HepG2 (cell line): ENCODE data around the gene ARHGEF10L. TPM values are rescaled to one million over a fixed set of nuclear protein-coding genes. Genes with fewer than 3 reads are reported as not detected.
A peak's percentile ranks its signal among the peaks of the same experiment; 100 is the strongest.

ENCODE experiments used
- AGO1 ChIP-seq: fragments of 200-400 bp; formaldehyde crosslinking; IDR thresholded peaks from 2 replicates; pipeline ENCODE4 v1.6.1; 2017; ENCODE audit warnings: mild to moderate bottlenecking, low read depth, low read length, moderate library complexity; ENCODE audit not compliant: poor library complexity, severe bottlenecking
- NCOA1 ChIP-seq: sonication (generic); formaldehyde crosslinking; IDR thresholded peaks from 2 replicates; pipeline ENCODE4 v1.9.0; 2021; ENCODE audit warnings: missing genetic modification reagents
- PAX8 ChIP-seq: sonication (generic); formaldehyde crosslinking; IDR thresholded peaks from 2 replicates; pipeline ENCODE4 v1.8.0; 2022; ENCODE audit warnings: mild to moderate bottlenecking, missing genetic modification reagents, borderline replicate concordance
- RCOR2 ChIP-seq: IDR thresholded peaks from 2 replicates; pipeline ENCODE4 v1.6.1; 2016; ENCODE audit warnings: missing biosample characterization, missing genetic modification reagents
- TEF ChIP-seq: sonication (generic); formaldehyde crosslinking; IDR thresholded peaks from 2 replicates; pipeline ENCODE4 v1.5.0; 2020; ENCODE audit warnings: missing genetic modification reagents
- ZBTB34 ChIP-seq: sonication (generic); formaldehyde crosslinking; IDR thresholded peaks from 2 replicates; pipeline ENCODE4 v1.8.0; 2022; ENCODE audit warnings: mild to moderate bottlenecking, missing genetic modification reagents
- ZBTB8A ChIP-seq: sonication (generic); formaldehyde crosslinking; IDR thresholded peaks from 2 replicates; pipeline ENCODE4 v1.4.0; 2020; ENCODE audit warnings: mild to moderate bottlenecking, low read depth, missing genetic modification reagents, borderline replicate concordance
- ZFP37 ChIP-seq: sonication (generic); formaldehyde crosslinking; IDR thresholded peaks from 2 replicates; pipeline ENCODE4 v1.4.0; 2020; ENCODE audit warnings: missing genetic modification reagents, borderline replicate concordance
- ZKSCAN1 ChIP-seq: fragments of 150-350 bp; IDR thresholded peaks from 2 replicates; pipeline ENCODE4 v1.6.1; 2014; ENCODE audit warnings: low read length
- ZNF253 ChIP-seq: sonication (generic); formaldehyde crosslinking; IDR thresholded peaks from 2 replicates; pipeline ENCODE4 v1.8.0; 2022; ENCODE audit warnings: mild to moderate bottlenecking, missing genetic modification reagents, borderline replicate concordance
- ZNF264 ChIP-seq: sonication (generic); formaldehyde crosslinking; IDR thresholded peaks from 2 replicates; pipeline ENCODE4 v1.4.0; 2020; ENCODE audit warnings: missing genetic modification reagents
- ZNF280D ChIP-seq: sonication (generic); formaldehyde crosslinking; IDR thresholded peaks from 2 replicates; pipeline ENCODE4 v1.5.1; 2020; ENCODE audit warnings: mild to moderate bottlenecking, missing genetic modification reagents
- ZNF33A ChIP-seq: sonication (generic); formaldehyde crosslinking; IDR thresholded peaks from 2 replicates; pipeline ENCODE4 v1.5.1; 2020; ENCODE audit warnings: missing genetic modification reagents, mild to moderate bottlenecking, moderate library complexity, borderline replicate concordance
- ZNF441 ChIP-seq: sonication (generic); formaldehyde crosslinking; IDR thresholded peaks from 2 replicates; pipeline ENCODE4 v1.7.0; 2021; ENCODE audit warnings: missing genetic modification reagents, borderline replicate concordance
- ZNF572 ChIP-seq: sonication (generic); formaldehyde crosslinking; IDR thresholded peaks from 2 replicates; pipeline ENCODE4 v1.5.1; 2020; ENCODE audit warnings: mild to moderate bottlenecking, missing genetic modification reagents
- ZNF737 ChIP-seq: sonication (generic); formaldehyde crosslinking; IDR thresholded peaks from 2 replicates; pipeline ENCODE4 v1.5.0; 2020; ENCODE audit warnings: missing genetic modification reagents, mild to moderate bottlenecking, borderline replicate concordance
- polyA plus RNA-seq, 8 experiments: library from polyadenylated mRNA; depleted of rRNA in 3 of 8; stranded (reverse) in 7 of 8; unstranded in 1 of 8; fragments of >200 nt; fragmentation: Illumina TruSeq in 4 of 8; extraction: Trizol in 4 of 8; gene quantifications; 2 replicates each; pipeline versions ENCODE4 v1.2.1 to v1.2.3, GENCODE V29; 2011 to 2016; ENCODE audit warnings: low read depth in 4 of 8, missing spikeins in 1 of 8, mixed read lengths in 1 of 8; ENCODE audit not compliant: insufficient read depth in 1 of 8
- total RNA-seq, 5 experiments: library from RNA; depleted of rRNA; stranded (reverse); fragments of >200 nt; fragmentation: Illumina TruSeq; extraction: Trizol; gene quantifications; 2 replicates each; pipeline ENCODE4 v1.2.3, GENCODE V29; 2016; ENCODE audit warnings: low read depth in 1 of 5
- TF ChIP-seq, protein P1 (sequence below): sonication (generic); formaldehyde crosslinking; IDR thresholded peaks from 2 replicates; pipeline ENCODE4 v1.8.0; 2022; ENCODE audit warnings: mild to moderate bottlenecking, missing genetic modification reagents, moderate library complexity
- TF ChIP-seq, protein P2 (sequence below): sonication (generic); formaldehyde crosslinking; IDR thresholded peaks from 2 replicates; pipeline ENCODE4 v1.8.0; 2022; ENCODE audit warnings: mild to moderate bottlenecking, missing genetic modification reagents, borderline replicate concordance

The ARHGEF10L gene
- total and polyA plus RNA-seq, 2 of the 13 experiments (the other 11 are each of a cell fraction or from before 2014, with no cell fraction given), result 46.5 to 78.3 TPM

DNA sequence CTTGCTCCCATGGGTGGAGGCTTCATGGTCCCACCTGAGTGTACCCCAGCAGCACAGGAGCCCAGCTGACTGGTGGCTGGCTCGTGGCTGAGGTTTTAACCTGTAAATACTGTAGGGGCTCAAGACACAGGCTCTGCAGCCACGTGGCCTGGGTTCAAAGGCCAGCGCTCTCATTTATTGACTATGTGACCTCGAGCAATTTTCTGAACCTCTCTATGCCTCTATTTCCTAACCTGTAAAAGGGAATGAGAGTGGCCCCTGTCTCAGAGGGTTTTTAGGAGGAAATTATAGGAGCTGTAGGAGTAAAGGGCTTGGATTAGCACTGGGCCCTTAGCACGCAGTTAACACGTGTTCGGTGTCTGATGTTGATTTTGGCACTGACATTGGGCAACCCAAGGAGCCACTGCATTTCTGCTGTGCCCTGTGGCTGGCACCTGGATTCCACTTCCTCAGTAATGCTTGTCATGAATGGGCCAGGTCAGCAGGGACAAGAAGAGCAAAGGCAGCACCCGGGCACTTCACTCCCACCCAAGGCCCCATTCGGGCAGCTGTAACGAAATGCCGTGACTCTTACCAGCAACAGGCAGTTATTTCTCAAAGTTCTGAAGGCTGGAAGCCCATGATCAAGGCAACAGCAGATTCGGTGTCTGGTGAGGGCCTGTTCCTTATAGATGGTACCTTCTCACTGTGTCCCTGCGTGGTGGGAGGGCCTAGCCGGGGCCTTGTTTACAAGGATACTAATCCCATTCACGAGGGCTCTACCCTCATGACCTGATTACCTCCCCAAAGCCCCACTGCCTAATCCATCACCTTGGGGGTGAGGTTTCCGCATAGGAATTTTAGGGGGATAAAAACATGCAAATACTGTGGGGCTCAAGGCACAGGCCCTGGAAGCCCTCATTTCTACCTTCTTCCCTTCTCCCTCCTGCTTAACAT, 25.2 kb downstream of the ARHGEF10L start (continued):
- TF ChIP-seq, protein P1, sequence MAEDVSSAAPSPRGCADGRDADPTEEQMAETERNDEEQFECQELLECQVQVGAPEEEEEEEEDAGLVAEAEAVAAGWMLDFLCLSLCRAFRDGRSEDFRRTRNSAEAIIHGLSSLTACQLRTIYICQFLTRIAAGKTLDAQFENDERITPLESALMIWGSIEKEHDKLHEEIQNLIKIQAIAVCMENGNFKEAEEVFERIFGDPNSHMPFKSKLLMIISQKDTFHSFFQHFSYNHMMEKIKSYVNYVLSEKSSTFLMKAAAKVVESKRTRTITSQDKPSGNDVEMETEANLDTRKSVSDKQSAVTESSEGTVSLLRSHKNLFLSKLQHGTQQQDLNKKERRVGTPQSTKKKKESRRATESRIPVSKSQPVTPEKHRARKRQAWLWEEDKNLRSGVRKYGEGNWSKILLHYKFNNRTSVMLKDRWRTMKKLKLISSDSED (CRISPR knock-in tag), result no peak
- TF ChIP-seq ZNF264 (CRISPR knock-in tag) (no peak), ZNF253 (CRISPR knock-in tag) (no peak), AGO1 (no peak), NCOA1 (CRISPR knock-in tag) (no peak), ZNF33A (CRISPR knock-in tag) (no peak), ZNF737 (CRISPR knock-in tag) (no peak), ZNF572 (CRISPR knock-in tag) (no peak), PAX8 (CRISPR knock-in tag) (0 out of 2 replicates have a peak, but pooled peaks have one; percentile 50), TEF (CRISPR knock-in tag) (no peak), ZFP37 (no peak), ZBTB34 (CRISPR knock-in tag) (no peak), RCOR2 (CRISPR knock-in tag) (peak; percentile 40; the same call in 1 of the 2 replicates), ZBTB8A (no peak), ZKSCAN1 (no peak), ZNF441 (CRISPR knock-in tag) (no peak), ZNF280D (no peak)
- TF ChIP-seq, protein P2, sequence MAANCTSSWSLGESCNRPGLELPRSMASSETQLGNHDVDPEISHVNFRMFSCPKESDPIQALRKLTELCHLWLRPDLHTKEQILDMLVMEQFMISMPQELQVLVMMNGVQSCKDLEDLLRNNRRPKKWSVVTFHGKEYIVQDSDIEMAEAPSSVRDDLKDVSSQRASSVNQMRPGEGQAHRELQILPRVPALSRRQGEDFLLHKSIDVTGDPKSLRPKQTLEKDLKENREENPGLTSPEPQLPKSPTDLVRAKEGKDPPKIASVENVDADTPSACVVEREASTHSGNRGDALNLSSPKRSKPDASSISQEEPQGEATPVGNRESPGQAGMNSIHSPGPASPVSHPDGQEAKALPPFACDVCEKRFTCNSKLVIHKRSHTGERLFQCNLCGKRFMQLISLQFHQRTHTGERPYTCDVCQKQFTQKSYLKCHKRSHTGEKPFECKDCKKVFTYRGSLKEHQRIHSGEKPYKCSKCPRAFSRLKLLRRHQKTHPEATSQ (CRISPR knock-in tag), result no peak
